Hepatocyte (in vitro differentiated cells): ENCODE data around the gene SLX9. TPM values are rescaled to one million over a fixed set of nuclear protein-coding genes. Genes with fewer than 3 reads are reported as not detected.
A peak's percentile ranks its signal among the peaks of the same experiment; 100 is the strongest.

Experiments used
- DNase-seq: peaks from one replicate; pipeline ENCODE4 v3.0.0-alpha.2; 2016; ENCODE audit warnings: low spot score
- H2AFZ ChIP-seq: fragments of 200-600 bp; sonication (generic); 2 replicates; pipeline ENCODE4 v1.6.0; 2016; ENCODE audit warnings: antibody characterized with exemption, mild to moderate bottlenecking
- H3K27ac ChIP-seq: fragments of 200-600 bp; sonication (generic); 2 replicates; pipeline ENCODE4 v1.5.1; 2016; ENCODE audit warnings: mild to moderate bottlenecking
- H3K27me3 ChIP-seq: fragments of 200-600 bp; sonication (generic); 2 replicates; pipeline ENCODE4 v1.6.1; 2016
- H3K36me3 ChIP-seq: fragments of 200-600 bp; sonication (generic); replicated peaks from 2 replicates; pipeline ENCODE4 v1.5.1; 2016; ENCODE audit warnings: low read depth; ENCODE audit not compliant: insufficient read depth
- H3K4me1 ChIP-seq: fragments of 200-600 bp; sonication (generic); 2 replicates; pipeline ENCODE4 v1.5.1; 2016; ENCODE audit warnings: mild to moderate bottlenecking, moderate library complexity; ENCODE audit not compliant: insufficient read depth
- H3K4me2 ChIP-seq: fragments of 200-600 bp; sonication (generic); 2 replicates; pipeline ENCODE4 v1.6.0; 2016
- H3K4me3 ChIP-seq: fragments of 200-600 bp; sonication (generic); 2 replicates; pipeline ENCODE4 v1.5.1; 2016; ENCODE audit warnings: mild to moderate bottlenecking
- H3K79me2 ChIP-seq: fragments of 200-600 bp; sonication (generic); 2 replicates; pipeline ENCODE4 v1.6.0; 2017; ENCODE audit warnings: mild to moderate bottlenecking
- H3K9me2 ChIP-seq: fragments of 200-600 bp; sonication (generic); replicated peaks from 2 replicates; pipeline ENCODE4 v1.6.0; 2017; ENCODE audit warnings: mild to moderate bottlenecking; ENCODE audit not compliant: insufficient read depth
- H3K9me3 ChIP-seq: fragments of 200-600 bp; sonication (generic); 2 replicates; pipeline ENCODE4 v1.5.1; 2016; ENCODE audit warnings: low read depth, mild to moderate bottlenecking
- H4K20me1 ChIP-seq: fragments of 200-600 bp; sonication (generic); 2 replicates; pipeline ENCODE4 v1.6.0; 2016; ENCODE audit warnings: mild to moderate bottlenecking; ENCODE audit not compliant: insufficient read depth, poor library complexity, severe bottlenecking
- EZH2 ChIP-seq: fragments of 200-600 bp; sonication (generic); IDR thresholded peaks from 2 replicates; pipeline ENCODE4 v1.6.1; 2016; ENCODE audit warnings: antibody characterized with exemption, mild to moderate bottlenecking, borderline replicate concordance
- EZH2phosphoT487 ChIP-seq: fragments of 200-600 bp; sonication (generic); IDR thresholded peaks from one replicate; pipeline ENCODE4 v1.6.1; 2018; ENCODE audit warnings: antibody characterized with exemption, mild to moderate bottlenecking, low read depth, moderate library complexity; ENCODE audit not compliant: unreplicated experiment, severe bottlenecking
- WGBS: methylation state at CpG from one replicate; pipeline ENCODE4 v1.1.6; 2016; ENCODE audit warnings: low lambda C conversion rate; ENCODE audit errors: missing lambda C conversion rate; 5-methylcytosine and 5-hydroxymethylcytosine counted together
- polyA plus RNA-seq: library from polyadenylated mRNA; unstranded; fragments of >200 nt; fragmentation: Nextera tagmentation; extraction: Ambion mirVana; gene quantifications from 2 replicates; pipeline ENCODE4 v1.2.1, GENCODE V29; 2016
- total RNA-seq: library from RNA; depleted of rRNA; stranded (reverse); fragments of >200 nt; gene quantifications from 2 replicates; pipeline ENCODE4 v1.2.3, GENCODE V29; 2014
- TF ChIP-seq, protein P1 (sequence below): fragments of 200-600 bp; sonication (generic); IDR thresholded peaks from 2 replicates; pipeline ENCODE4 v1.5.1; 2016; ENCODE audit warnings: antibody characterized with exemption, mild to moderate bottlenecking; ENCODE audit not compliant: poor library complexity

The SLX9 gene
- total and polyA plus RNA-seq, 2 experiments from 2014 or later, result 16.3 to 33.2 TPM

DNA sequence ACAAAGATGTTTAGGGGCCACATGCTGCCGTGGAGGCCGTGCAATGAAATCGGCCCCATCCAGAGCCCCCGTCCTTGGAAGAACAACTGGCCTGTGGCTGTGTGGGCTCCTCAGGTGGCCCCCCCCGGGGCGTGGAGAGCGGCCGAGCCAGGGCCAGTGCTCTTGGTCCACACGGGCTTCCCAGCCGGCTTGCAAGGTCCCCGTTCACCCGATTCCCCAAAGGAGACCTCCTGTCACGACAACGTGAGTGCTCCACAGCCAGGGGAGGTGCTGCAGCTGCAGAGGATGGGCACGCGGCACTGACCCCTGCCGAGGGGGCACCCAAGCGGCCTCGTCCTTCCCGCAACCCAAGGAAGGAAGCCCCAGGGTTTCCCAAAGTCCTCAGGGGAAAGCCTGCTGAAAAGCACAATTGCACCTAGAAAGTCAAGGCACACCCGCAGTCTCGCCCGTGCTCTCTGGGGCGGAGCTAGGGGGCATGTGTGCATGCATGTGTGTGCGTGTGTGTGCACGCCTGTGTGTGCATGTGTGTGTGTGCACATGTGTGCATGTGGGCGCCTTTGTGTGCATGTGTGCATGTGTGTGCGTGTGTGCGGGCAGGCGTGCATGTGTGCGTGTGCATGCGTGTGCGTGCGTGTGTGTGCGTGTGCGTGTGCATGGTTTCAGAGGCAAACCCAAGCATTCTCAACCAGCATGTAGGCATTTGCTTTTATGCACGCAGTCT is 48.2 kb downstream of the SLX9 start:
- no peaks in the 10 kb centered on the region for H3K36me3 ChIP-seq
- peaks cover 34% of the 10 kb centered on the region for H3K4me1 ChIP-seq
- no peaks in the 10 kb centered on the region for H3K79me2 ChIP-seq
- no peak overlapping the region for H3K4me2 ChIP-seq
- no peaks in the 10 kb centered on the region for H3K27me3 ChIP-seq
- WGBS, result 73% methylated on average over 36 of the region's 37 CpGs
- no peak overlapping the region for H3K27ac ChIP-seq
- no peaks in the 10 kb centered on the region for H3K9me2 ChIP-seq
- no peak overlapping the region for H3K4me3 ChIP-seq
- H4K20me1 ChIP-seq, result no peaks in the 10 kb centered on the region
- H3K9me3 ChIP-seq, result no peaks in the 10 kb centered on the region
- DNase-seq, result no peak
- TF ChIP-seq, protein P1, sequence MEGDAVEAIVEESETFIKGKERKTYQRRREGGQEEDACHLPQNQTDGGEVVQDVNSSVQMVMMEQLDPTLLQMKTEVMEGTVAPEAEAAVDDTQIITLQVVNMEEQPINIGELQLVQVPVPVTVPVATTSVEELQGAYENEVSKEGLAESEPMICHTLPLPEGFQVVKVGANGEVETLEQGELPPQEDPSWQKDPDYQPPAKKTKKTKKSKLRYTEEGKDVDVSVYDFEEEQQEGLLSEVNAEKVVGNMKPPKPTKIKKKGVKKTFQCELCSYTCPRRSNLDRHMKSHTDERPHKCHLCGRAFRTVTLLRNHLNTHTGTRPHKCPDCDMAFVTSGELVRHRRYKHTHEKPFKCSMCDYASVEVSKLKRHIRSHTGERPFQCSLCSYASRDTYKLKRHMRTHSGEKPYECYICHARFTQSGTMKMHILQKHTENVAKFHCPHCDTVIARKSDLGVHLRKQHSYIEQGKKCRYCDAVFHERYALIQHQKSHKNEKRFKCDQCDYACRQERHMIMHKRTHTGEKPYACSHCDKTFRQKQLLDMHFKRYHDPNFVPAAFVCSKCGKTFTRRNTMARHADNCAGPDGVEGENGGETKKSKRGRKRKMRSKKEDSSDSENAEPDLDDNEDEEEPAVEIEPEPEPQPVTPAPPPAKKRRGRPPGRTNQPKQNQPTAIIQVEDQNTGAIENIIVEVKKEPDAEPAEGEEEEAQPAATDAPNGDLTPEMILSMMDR, result no peak
- TF ChIP-seq EZH2phosphoT487 (no peak), EZH2 (no peak)
- no peak overlapping the region for H2AFZ ChIP-seq

- Histone ChIP-seq H3K79me2 (no peaks in the 10 kb centered on the region), H4K20me1 (no peaks in the 10 kb centered on the region), H3K9me2 (no peaks in the 10 kb centered on the region), H3K9me3 (no peaks in the 10 kb centered on the region), H3K27ac (no peak overlapping the region), H3K36me3 (no peaks in the 10 kb centered on the region), H3K4me3 (no peak overlapping the region), H3K27me3 (no peaks in the 10 kb centered on the region), H3K4me2 (peak overlapping the region; percentile 21), H3K4me1 (peaks cover 28% of the 10 kb centered on the region), H2AFZ (no peak overlapping the region)
- DNase-seq, result no peak
- TF ChIP-seq EZH2phosphoT487 (no peak), EZH2 (no peak)
- TF ChIP-seq, protein P1, result no peak
- WGBS, result 76% methylated on average over 16 of the region's 20 CpGs
Observed at GRCh38 chr21:44988607-44989536, 49.0 kb downstream of the SLX9 start.

GRCh38 chr21:44989537-44989886 is 49.7 kb downstream of the SLX9 start:
- peaks cover 28% of the 10 kb centered on the region for H3K4me1 ChIP-seq
- no peaks in the 10 kb centered on the region for H4K20me1 ChIP-seq
- H3K4me3 ChIP-seq, result no peak overlapping the region
- H3K27ac ChIP-seq, result peak overlapping the region; percentile 46
- peak overlapping the region; percentile 21 for H3K4me2 ChIP-seq
- WGBS, result 74% methylated on average over 8 of the region's 8 CpGs
- H3K36me3 ChIP-seq, result no peaks in the 10 kb centered on the region
- TF ChIP-seq, protein P1, result no peak
- TF ChIP-seq EZH2 (no peak), EZH2phosphoT487 (no peak)
- H2AFZ ChIP-seq, result no peak overlapping the region
- no peak for DNase-seq
- no peaks in the 10 kb centered on the region for H3K9me2 ChIP-seq
- no peaks in the 10 kb centered on the region for H3K9me3 ChIP-seq
- H3K27me3 ChIP-seq, result no peaks in the 10 kb centered on the region
- no peaks in the 10 kb centered on the region for H3K79me2 ChIP-seq
